Thoracic aorta (tissue), 2 donors: ENCODE data around the gene MARK3. TPM values are rescaled to one million over a fixed set of nuclear protein-coding genes. Genes with fewer than 3 reads are reported as not detected.

Experiments used
- ATAC-seq: fragments of 150-250 bp; one replicate; pipeline ENCODE4 v1.8.0; 2017; ENCODE audit warnings: low read depth; ENCODE audit not compliant: insufficient number of reproducible peaks, low FRiP score
- DNase-seq: peaks from one replicate; pipeline ENCODE4 v3.0.0-alpha.2; 2020; ENCODE audit warnings: low spot score
- H3K27ac ChIP-seq, 2 donors: fragments of 200-600 bp; sonication (generic); 1 replicate in 1 of 2; 2 replicates in 1 of 2; pipeline ENCODE4 v1.5.1; 2016; ENCODE audit warnings: mild to moderate bottlenecking in 2 of 2, moderate library complexity in 2 of 2
- H3K27me3 ChIP-seq: fragments of 200-600 bp; sonication (generic); replicated peaks from 2 replicates; pipeline ENCODE4 v1.6.0; 2016; ENCODE audit warnings: mild to moderate bottlenecking; ENCODE audit not compliant: insufficient read depth
- H3K36me3 ChIP-seq: fragments of 200-600 bp; sonication (generic); one replicate; pipeline ENCODE4 v1.5.1; 2016
- H3K4me1 ChIP-seq, 2 donors: fragments of 200-600 bp; sonication (generic); 1 replicate in 1 of 2; 2 replicates in 1 of 2; pipeline versions ENCODE4 v1.5.1 to v1.6.0; 2016; ENCODE audit warnings: low read depth in 2 of 2, mild to moderate bottlenecking in 1 of 2; ENCODE audit not compliant: control insufficient read depth in 1 of 2
- H3K4me3 ChIP-seq: fragments of 200-600 bp; sonication (generic); 2 replicates; pipeline ENCODE4 v1.5.1; 2016; ENCODE audit warnings: mild to moderate bottlenecking
- H3K9me3 ChIP-seq: fragments of 200-600 bp; sonication (generic); 2 replicates; pipeline ENCODE4 v1.5.1; 2016
- CTCF ChIP-seq: fragments of 200-600 bp; sonication (generic); IDR thresholded peaks from one replicate; pipeline ENCODE4 v1.5.1; 2019; ENCODE audit warnings: antibody characterized with exemption
- total RNA-seq, 2 donors: library from RNA; depleted of rRNA; stranded (reverse); fragments of >200 nt; gene quantifications; one replicate each; pipeline versions ENCODE4 v1.1.0 to v1.2.3, GENCODE V29; 2016

Gene MARK3
- total RNA-seq, 2 donors from 2014 or later = 77.6 to 133 TPM

DNA sequence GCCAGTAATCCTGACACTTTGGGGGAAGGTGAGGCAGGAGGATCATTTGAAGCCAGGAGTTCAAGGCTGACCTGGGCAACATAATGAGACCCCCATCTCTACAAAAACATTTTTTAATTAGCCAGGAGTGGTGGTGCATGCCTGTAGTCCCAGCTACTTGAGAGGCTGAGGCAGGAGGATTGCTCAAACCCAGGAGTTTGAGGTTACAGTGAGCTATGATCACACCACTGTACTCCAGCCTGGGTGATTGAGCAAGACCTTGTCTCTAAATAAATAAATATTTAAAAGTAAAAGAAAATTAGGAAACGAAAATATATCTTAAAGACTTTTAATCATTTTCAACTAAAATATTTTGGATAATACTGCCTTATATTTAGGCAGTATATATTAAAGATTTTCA is 111.6 kb downstream of the MARK3 start:
- no peak for TF ChIP-seq CTCF
- H3K36me3 ChIP-seq = peaks cover 16% of the 10 kb centered on the region
- H3K27ac ChIP-seq = no peak overlapping the region
- H3K27me3 ChIP-seq = no peaks in the 10 kb centered on the region
- DNase-seq = no peak
- no peak overlapping the region for H3K4me3 ChIP-seq
- peaks cover 4 to 33% of the 10 kb centered on the region in 2 donors for H3K4me1 ChIP-seq
- ATAC-seq = no peak
- H3K9me3 ChIP-seq = no peaks in the 10 kb centered on the region

DNA sequence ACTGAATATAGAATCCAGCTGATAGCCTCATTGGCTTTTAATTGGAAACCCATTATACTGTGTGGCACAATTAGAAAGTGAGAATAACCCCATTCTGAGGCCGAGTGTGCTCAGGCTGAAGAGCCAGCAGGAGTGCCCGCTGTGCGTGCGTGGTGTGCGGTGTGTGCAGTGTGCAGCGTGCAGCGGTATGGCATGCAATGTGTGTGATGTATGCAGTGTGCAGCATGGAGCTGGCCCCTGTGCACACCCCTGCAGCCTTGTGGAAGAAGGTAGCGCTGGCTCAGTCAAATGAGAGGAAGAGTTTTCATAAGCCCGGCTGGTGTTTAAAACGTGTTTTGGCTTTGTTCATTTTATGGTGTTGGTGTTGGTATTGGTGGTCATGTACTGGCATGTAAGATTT is 114.5 kb downstream of the MARK3 start:
- H3K4me1 ChIP-seq = peaks cover 0 to 19% of the 10 kb centered on the region in 2 donors
- ATAC-seq (no peak), DNase-seq (no peak)
- TF ChIP-seq CTCF = no peak
- H3K27ac ChIP-seq = no peak overlapping the region
- no peaks in the 10 kb centered on the region for H3K9me3 ChIP-seq
- no peaks in the 10 kb centered on the region for H3K27me3 ChIP-seq
- peaks cover 30% of the 10 kb centered on the region for H3K36me3 ChIP-seq
- no peak overlapping the region for H3K4me3 ChIP-seq

DNA sequence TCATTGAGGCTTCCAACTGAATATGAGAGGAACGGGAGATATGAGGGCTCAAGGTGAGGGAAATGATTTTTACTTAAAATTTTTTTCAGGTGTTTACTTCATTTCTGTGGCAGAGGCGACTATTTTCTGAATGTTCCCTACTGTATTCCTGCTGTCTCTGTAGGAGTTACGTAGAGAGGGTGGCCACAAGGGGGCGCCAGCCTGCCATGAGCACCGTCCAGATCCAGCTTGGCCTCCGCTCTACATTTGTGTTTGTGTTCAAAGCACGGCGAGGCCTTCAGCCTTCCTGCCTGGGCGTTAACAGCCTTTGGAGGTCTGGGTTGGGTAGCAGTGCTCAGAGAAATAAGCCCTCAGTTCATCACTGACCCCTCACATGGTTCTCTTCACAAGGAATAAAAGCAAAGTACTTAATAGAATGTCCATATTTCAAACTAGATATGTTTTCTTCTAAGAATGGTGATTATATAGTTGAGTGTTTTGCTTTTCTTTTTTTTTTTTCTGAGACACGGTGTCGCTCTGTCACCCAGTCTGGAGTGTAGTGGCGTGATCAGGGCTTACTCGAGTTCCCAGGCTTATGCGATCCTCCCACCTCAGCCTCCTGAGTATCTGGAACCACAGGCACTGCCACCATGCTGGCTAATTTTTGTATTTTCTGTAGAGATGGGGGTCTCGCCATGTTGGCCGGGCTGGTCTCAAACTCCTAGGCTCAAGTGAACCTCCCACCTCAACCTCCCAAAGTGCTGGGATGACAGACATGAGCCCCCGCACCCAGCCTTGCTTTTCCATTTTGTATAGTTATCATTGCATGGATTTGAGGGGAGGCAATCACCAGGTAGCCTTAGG is 115.2 kb downstream of the MARK3 start:
- no peaks in the 10 kb centered on the region for H3K9me3 ChIP-seq
- no peak overlapping the region for H3K4me3 ChIP-seq
- H3K36me3 ChIP-seq = peaks cover 37% of the 10 kb centered on the region
- H3K27ac ChIP-seq = peak overlapping the region; percentile 38 to 45
- TF ChIP-seq CTCF = peak; percentile 95
- DNase-seq (peak; percentile 72), ATAC-seq (peak; percentile 74)
- H3K4me1 ChIP-seq = peaks cover 0 to 14% of the 10 kb centered on the region in 2 donors
- H3K27me3 ChIP-seq = no peaks in the 10 kb centered on the region

- DNase-seq (no peak), ATAC-seq (no peak)
- Histone ChIP-seq H3K4me1 (peaks cover 0 to 8% of the 10 kb centered on the region in 2 donors), H3K4me3 (no peak overlapping the region), H3K27ac (peak overlapping the region in 1 of 2 donors; percentile 45), H3K9me3 (no peaks in the 10 kb centered on the region), H3K27me3 (no peaks in the 10 kb centered on the region), H3K36me3 (peaks cover 32% of the 10 kb centered on the region)
- TF ChIP-seq CTCF = no peak
Observed at GRCh38 chr14:103501041-103501870, 116.0 kb downstream of the MARK3 start.
